Left lung (tissue), 10 donors: ENCODE results near the gene UAP1. TPM values are rescaled to one million over a fixed set of nuclear protein-coding genes. Genes with fewer than 3 reads are reported as not detected.

Experiments
- ATAC-seq: fragments of 200-7000 bp; cut with Tn5 transposase; one replicate; pipeline ENCODE4 v1.9.1; 2020; ENCODE audit warnings: moderate library complexity
- DNase-seq, 4 donors: peaks; one replicate each; pipeline ENCODE4 v3.0.0-alpha.2; 2013 to 2020
- H3K27ac ChIP-seq, 2 donors: fragments of 200-600 bp; sonication (generic) in 1 of 2; one replicate each; pipeline versions ENCODE4 v1.5.0 to v1.8.0; 2020 to 2021
- H3K27me3 ChIP-seq, 2 donors: fragments of 200-600 bp; sonication (generic) in 1 of 2; one replicate each; pipeline versions ENCODE4 v1.5.0 to v1.8.0; 2020 to 2021
- H3K36me3 ChIP-seq, 2 donors: fragments of 200-600 bp; sonication (generic) in 1 of 2; one replicate each; pipeline versions ENCODE4 v1.5.0 to v1.8.0; 2020 to 2021
- H3K4me1 ChIP-seq, 2 donors: fragments of 200-600 bp; one replicate each; pipeline ENCODE4 v1.8.0; 2021
- H3K4me3 ChIP-seq, 2 donors: fragments of 200-600 bp; sonication (generic) in 1 of 2; one replicate each; pipeline versions ENCODE4 v1.5.0 to v1.8.0; 2020 to 2021; ENCODE audit warnings: mild to moderate bottlenecking in 1 of 2
- H3K9me3 ChIP-seq, 2 donors: fragments of 200-600 bp; sonication (generic) in 1 of 2; one replicate each; pipeline versions ENCODE4 v1.5.0 to v1.8.0; 2020 to 2021
- CTCF ChIP-seq, 2 donors: fragments of 200-600 bp; sonication (generic) in 1 of 2; IDR thresholded peaks; one replicate each; pipeline versions ENCODE4 v1.5.0 to v1.8.0; 2021; ENCODE audit warnings: antibody characterized with exemption in 2 of 2
- intact Hi-C, 2 donors: fragments of 100-400 bp; cut with DNase I; formaldehyde crosslinking; loops; one replicate each; pipeline versions ENCODE4 v1.11.2 to v1.14.2; 2022
- polyA plus RNA-seq, 6 donors: library from polyadenylated mRNA; unstranded; fragments of 120-200 nt; gene quantifications; one replicate each; pipeline ENCODE4 v1.2.1, GENCODE V29; 2013; ENCODE audit not compliant: insufficient read length in 6 of 6
- total RNA-seq, 2 donors: library from RNA; stranded (reverse); fragmentation: NEBNext Ultra II Directional; extraction: Animal tissue kit (Norgen Biotek cat#: 25700); gene quantifications; one replicate each; pipeline ENCODE4 v1.2.1, GENCODE V29; 2021
- donor health status: DM: no; HTN: yes; CAD: no.
- donor health status: DM: no; HTN: no; CAD: no.

The UAP1 gene
- total and polyA plus RNA-seq, 8 donors = 32.1 to 41.6 (median 39.2) TPM

- Histone ChIP-seq H3K27ac (peak overlapping the region in 1 of 2 donors; percentile 22), H3K4me3 (no peak overlapping the region), H3K36me3 (no peaks in the 10 kb centered on the region), H3K9me3 (no peaks in the 10 kb centered on the region), H3K4me1 (no peaks in the 10 kb centered on the region), H3K27me3 (no peaks in the 10 kb centered on the region)
- no peak for DNase-seq
- no peak for TF ChIP-seq CTCF (IDR thresholded peaks at IDR 0.05)
- intact Hi-C loops = no loop called here
- no peak for ATAC-seq
These were observed 8.8 kb upstream of the UAP1 start for GRCh38 chr1:162552684-162553252.

- H3K9me3 ChIP-seq = no peaks in the 10 kb centered on the region
- no peak for DNase-seq
- intact Hi-C loops = no loop called here
- ATAC-seq = no peak
- no peak overlapping the region for H3K4me3 ChIP-seq
- TF ChIP-seq CTCF (IDR thresholded peaks at IDR 0.05) = no peak
- no peaks in the 10 kb centered on the region for H3K27me3 ChIP-seq
- no peaks in the 10 kb centered on the region for H3K4me1 ChIP-seq
- no peaks in the 10 kb centered on the region for H3K36me3 ChIP-seq
- H3K27ac ChIP-seq = no peak overlapping the region
These were observed 7.3 kb upstream of the UAP1 start for GRCh38 chr1:162554258-162554657.

- intact Hi-C loops = no loop called here
- TF ChIP-seq CTCF (IDR thresholded peaks at IDR 0.05) = no peak
- Histone ChIP-seq H3K4me3 (no peak overlapping the region), H3K4me1 (peaks cover 3 to 15% of the 10 kb centered on the region in 2 donors), H3K9me3 (no peaks in the 10 kb centered on the region), H3K27me3 (no peaks in the 10 kb centered on the region), H3K36me3 (no peaks in the 10 kb centered on the region), H3K27ac (no peak overlapping the region)
- ATAC-seq = no peak
- DNase-seq = no peak
These were observed 4.0 kb upstream of the UAP1 start for GRCh38 chr1:162557536-162557935.

- DNase-seq (no peak), ATAC-seq (peak; percentile 41)
- intact Hi-C loops = no loop called here
- Histone ChIP-seq H3K9me3 (no peaks in the 10 kb centered on the region), H3K4me1 (peaks cover 3 to 42% of the 10 kb centered on the region in 2 donors), H3K27ac (peak overlapping the region; percentile 91 to 96), H3K36me3 (no peaks in the 10 kb centered on the region), H3K4me3 (peak overlapping the region; percentile 82 to 86), H3K27me3 (no peaks in the 10 kb centered on the region)
- TF ChIP-seq CTCF (IDR thresholded peaks at IDR 0.05) = no peak
These were observed 1.1 kb upstream of the UAP1 start for GRCh38 chr1:162560303-162561036.

- Histone ChIP-seq H3K4me3 (peak overlapping the region; percentile 82 to 86), H3K36me3 (peaks cover 0 to 3% of the 10 kb centered on the region in 2 donors), H3K27ac (peak overlapping the region; percentile 91 to 96), H3K9me3 (no peaks in the 10 kb centered on the region), H3K4me1 (peaks cover 3 to 42% of the 10 kb centered on the region in 2 donors), H3K27me3 (no peaks in the 10 kb centered on the region)
- TF ChIP-seq CTCF (IDR thresholded peaks at IDR 0.05) = peak in 1 of 2 donors; percentile 7
- DNase-seq (peak; percentile 95 to 100 (median 98)), ATAC-seq (peak; percentile 96)
- intact Hi-C loops = no loop called here
These were observed 396 bp upstream of the UAP1 start for GRCh38 chr1:162561037-162561615.
